ENCODE data around the gene FOXD4L3.
"Not testable (repeated sequence)": the region's sequence is repeated elsewhere in the genome, so short reads cannot be mapped to it uniquely, and the experiment has no call there.

The FOXD4L3 gene

GRCh38 chr9:68351689-68352088 is 49.0 kb downstream of the FOXD4L3 start:
- not testable (repeated sequence) for DNase-seq (ENCODE audit: low spot score)
